ENCODE results near the gene DDIT3. TPM values are rescaled to one million over a fixed set of nuclear protein-coding genes. Genes with fewer than 3 reads are reported as not detected.
"Not testable (repeated sequence)": the region's sequence is repeated elsewhere in the genome, so short reads cannot be mapped to it uniquely, and the experiment has no call there.

DDIT3 gene
- polyA plus RNA-seq, 3 donors = 27.4 to 30.6 (median 28.1) TPM

DNA sequence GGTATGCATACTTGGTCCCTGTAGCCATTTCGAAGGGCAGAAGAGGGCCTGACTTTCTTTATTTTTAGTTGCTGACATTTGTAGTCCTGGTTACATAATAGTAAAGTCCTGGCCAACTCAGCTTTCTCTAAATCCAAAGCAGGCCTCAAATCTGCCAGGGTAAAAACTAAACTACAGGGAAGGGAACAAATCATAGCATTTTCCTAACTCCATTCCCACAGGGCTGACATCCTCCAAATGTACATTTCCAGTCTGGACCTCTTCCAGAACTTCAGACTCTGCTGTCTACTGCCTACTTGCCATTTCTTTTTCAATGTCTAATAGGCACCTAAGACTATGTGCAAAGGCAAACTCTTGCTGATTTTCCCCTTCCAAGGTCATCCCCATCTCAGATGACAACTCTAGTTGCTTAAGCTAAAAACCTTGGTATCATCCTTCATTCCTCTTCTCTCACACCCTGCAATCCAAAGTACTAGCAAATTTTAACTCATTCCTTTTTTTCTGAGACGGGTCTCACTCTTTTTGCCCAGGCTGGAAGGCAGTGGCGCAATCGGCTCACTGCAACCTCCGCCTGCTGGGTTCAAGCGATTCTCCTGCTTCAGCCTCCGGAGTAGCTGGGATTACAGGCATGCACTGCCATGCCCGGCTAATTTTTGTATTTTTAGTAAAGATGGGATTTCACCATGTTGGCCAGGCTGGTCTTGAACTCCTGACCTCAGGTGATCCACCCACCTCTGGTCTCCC, 2.0 kb downstream of the DDIT3 start:
- WGBS, 3 donors = 45 to 56% (median 48%) methylated on average over 8 of the region's 8 CpGs

DNA sequence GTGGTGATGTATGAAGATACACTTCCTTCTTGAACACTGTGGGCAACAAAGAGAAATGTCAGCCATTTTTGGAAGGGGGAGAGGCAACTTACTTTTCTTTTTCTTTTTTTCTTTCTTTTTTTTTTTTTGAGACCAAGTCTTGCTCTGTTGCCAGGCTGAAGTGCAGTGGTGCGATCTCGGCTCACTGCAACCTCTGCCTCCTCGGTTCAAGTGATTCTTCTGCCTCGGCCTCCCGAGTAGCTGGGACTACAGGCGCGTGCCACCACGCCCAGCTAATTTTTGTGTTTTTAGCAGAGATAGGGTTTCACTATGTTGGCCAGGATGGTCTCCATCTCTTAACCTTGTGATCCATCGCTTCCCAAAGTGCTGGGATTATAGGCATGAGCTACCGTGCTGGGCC, 2.6 kb downstream of the DDIT3 start:
- WGBS, 3 donors = 80 to 87% (median 86%) methylated on average over 10 of the region's 10 CpGs
- not testable (repeated sequence) for H3K27ac ChIP-seq (ENCODE audit: low read depth, low read length)

More for the DNA sequence above, 2.0 kb downstream of the DDIT3 start:
- H3K27ac ChIP-seq (ENCODE audit: low read depth, low read length) = no peak overlapping the region

DNA sequence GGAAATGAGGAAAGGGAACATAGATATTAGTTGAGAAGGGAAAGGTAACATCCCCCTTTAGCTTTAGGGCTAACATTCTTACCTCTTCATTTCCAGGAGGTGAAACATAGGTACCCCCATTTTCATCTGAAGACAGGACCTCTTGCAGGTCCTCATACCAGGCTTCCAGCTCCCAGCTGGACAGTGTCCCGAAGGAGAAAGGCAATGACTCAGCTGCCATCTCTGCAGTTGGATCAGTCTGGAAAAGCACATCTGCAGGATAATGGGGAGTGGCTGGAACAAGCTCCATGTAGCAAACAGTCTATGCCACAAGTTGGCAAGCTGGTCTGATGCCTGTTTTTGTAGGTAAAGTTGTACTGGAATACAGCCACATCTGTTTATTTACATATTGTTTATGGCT, 3.1 kb downstream of the DDIT3 start:
- 48 to 79% (median 63%) methylated on average over 1 of the region's 1 CpG for WGBS, 3 donors
- no peak overlapping the region for H3K27ac ChIP-seq (ENCODE audit: low read depth, low read length)

DNA sequence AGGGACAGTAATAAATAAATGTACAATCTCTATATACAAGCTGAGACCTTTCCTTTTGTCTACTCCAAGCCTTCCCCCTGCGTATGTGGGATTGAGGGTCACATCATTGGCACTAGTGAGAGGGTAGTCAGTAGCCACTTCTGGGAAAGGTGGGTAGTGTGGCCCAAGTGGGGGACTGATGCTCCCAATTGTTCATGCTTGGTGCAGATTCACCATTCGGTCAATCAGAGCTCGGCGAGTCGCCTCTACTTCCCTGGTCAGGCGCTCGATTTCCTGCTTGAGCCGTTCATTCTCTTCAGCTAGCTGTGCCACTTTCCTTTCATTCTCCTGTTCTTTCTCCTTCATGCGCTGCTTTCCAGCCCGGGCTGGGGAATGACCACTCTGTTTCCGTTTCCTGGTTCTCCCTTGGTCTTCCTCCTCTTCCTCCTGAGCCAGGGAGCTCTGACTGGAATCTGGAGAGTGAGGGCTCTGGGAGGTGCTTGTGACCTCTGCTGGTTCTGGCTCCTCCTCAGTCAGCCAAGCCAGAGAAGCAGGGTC, 3.6 kb downstream of the DDIT3 start:
- 82 to 83% (median 82%) methylated on average over 11 of the region's 11 CpGs for whole genome bisulfite sequencing, 3 donors

DNA sequence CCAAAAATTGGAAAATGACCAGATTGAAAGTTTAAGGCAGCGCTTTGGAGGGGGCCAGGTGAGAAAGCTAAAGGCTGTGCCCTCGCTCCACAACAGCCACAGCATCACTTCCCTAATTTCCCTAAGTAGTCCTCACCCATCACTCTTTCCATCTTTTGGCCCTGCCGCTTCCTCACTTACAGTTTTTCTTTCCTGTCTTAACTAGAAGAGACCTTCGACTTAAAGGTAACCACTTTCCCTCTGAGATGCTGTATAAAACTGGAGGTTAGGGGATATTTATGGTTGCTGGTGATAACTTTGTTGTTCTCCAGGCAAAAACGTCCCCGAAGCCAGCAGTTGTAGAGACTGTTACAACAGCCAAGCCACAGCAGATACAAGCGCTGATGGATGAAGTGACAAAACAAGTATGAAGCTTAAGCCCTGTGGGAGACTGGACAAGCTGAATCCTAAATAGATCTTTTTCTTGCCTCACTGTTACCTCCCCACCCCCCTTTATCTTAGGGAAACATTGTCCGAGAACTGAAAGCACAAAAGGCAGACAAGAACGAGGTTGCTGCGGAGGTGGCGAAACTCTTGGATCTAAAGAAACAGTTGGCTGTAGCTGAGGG, 4.3 kb downstream of the DDIT3 start:
- WGBS, 3 donors = 78 to 80% (median 80%) methylated on average over 11 of the region's 11 CpGs
- H3K27ac ChIP-seq (ENCODE audit: low read depth, low read length) = no peak overlapping the region

More for the DNA sequence above, 3.6 kb downstream of the DDIT3 start:
- H3K27ac ChIP-seq (ENCODE audit: low read depth, low read length) = no peak overlapping the region

DNA sequence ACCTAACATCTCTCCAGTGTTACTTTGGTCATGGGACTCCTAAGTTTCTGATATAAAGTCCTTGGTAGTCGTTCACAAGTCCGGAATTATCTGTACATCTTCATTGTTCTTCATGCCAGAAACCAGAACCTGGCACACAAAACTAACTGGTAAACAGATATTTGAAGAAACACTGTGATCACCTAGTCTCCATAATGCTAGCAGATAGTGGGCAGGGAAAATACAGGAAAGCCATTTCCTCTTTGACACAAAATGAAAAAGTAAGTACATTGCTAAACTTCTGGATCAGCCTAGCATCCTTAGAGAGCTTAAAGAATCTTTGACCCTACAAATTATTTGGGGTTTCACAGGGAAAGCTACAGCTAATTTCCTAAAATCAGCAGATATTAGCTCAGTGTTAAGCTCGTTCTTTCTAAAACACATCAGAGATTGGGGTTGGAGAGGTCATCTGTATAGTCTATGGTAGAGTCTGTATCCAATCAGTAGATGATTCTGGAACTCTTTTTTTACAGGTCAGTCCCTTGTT, 4.8 kb downstream of the DDIT3 start:
- H3K27ac ChIP-seq (ENCODE audit: low read depth, low read length) = no peak overlapping the region
- 45 to 79% (median 74%) methylated on average over 3 of the region's 3 CpGs for WGBS, 3 donors

DNA sequence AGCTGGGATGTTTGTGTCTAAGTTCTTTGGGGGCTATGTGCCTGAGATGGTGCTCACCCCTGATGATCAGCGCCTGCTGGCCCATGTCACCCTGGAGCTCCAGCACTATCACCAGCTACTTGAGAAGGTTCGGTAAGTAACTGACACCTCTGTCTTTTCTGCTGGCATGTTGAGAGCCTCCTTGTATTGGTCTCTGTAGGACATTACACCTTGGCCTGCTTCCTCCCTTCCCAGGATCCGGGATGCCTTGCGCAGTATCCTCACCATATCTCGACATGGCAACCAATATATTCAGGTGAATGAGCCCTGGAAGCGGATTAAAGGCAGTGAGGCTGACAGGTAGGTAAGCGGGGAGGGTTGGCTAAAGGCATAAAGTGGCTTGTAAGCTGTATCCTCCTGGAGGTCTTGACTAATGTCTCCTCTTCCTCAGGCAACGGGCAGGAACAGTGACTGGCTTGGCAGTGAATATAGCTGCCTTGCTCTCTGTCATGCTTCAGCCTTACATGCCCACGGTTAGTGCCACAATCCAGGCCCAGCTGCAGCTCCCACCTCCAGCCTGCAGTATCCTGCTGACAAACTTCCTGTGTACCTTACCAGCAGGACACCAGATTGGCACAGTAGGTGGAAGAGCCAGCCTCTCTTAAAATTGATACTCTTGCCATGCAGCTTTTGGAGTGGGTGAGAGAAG, 5.5 kb downstream of the DDIT3 start:
- 69 to 87% (median 86%) methylated on average over 9 of the region's 9 CpGs for WGBS, 3 donors
- H3K27ac ChIP-seq (ENCODE audit: low read depth, low read length) = no peak overlapping the region

DNA sequence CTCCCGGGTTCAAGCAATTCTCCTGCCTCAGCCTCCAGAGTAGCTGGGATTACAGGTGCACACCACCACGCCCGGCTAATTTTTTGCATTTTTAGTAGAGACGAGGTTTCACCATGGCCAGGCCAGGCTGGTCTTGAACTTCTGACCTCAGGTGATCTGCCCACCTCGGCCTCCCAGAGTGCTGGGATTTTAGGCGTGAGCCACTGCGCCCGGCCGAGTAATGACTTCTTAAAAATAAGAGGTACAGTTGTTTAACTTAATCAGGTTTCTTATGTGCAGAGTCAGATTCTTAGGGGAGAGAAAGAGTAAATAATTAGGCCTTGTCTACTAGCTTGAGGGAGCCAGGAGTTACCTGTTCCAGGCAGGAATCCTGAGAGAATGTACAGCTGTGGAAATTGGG, 6.1 kb downstream of the DDIT3 start:
- not testable (repeated sequence) for H3K27ac ChIP-seq (ENCODE audit: low read depth, low read length)
- 68 to 93% (median 93%) methylated on average over 9 of the region's 9 CpGs for WGBS, 3 donors

DNA sequence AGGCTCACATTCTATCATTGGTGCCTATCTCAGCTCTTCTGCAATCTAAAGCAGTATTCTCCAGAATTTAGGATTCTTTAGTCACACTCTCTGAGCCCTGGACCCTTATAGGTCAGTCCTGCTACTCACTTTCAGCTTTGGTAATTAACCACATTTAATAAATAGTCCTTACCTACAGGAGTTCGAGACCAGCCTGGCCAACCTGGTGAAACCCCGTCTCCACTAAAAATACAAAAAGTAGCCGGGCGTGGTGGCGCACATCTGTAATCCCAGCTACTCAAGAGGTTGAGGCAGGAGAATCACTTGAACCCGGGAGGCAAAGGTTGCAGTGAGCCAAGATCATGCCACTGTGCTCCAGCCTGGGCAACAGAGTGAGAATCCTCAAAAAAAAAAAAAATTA, 6.6 kb downstream of the DDIT3 start:
- H3K27ac ChIP-seq (ENCODE audit: low read depth, low read length) = not testable (repeated sequence)
- WGBS, 3 donors = 90 to 96% (median 93%) methylated on average over 6 of the region's 6 CpGs

DNA sequence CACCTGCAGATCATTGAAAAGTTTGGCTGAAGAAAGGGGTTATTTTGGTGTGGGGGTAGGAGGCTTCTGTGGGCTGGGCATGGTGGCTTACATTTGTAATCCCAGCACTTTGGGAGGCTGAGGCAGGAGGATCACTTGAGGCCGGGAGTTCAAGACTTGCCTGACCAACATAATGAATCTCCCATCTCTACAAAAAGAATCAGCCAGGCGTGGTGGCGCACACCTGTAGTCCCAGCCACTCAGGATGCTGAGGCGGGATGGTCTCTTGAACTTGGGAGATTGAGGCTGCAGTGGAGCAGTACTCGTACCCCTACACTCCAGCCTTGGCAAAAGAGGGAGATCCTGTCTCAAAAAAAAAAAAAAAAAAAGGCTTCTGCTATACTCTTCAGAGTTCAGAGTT, 7.0 kb downstream of the DDIT3 start:
- H3K27ac ChIP-seq (ENCODE audit: low read depth, low read length) = no peak overlapping the region
- 95 to 99% (median 97%) methylated on average over 5 of the region's 5 CpGs for WGBS, 3 donors

DNA sequence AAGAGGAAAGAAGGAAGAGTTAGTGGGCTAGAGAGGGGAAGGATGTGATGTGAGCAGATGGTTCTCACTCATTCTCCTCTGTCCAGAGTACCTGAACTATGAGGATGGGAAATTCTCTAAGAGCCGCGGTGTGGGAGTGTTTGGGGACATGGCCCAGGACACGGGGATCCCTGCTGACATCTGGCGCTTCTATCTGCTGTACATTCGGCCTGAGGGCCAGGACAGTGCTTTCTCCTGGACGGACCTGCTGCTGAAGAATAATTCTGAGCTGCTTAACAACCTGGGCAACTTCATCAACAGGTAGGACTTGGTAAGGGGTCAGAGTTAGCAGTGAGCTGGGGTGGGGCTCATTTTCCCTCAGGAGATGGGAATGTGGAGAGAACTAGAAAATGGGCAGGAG, 7.6 kb downstream of the DDIT3 start:
- no peak overlapping the region for H3K27ac ChIP-seq (ENCODE audit: low read depth, low read length)
- 91 to 94% (median 92%) methylated on average over 6 of the region's 6 CpGs for WGBS, 3 donors

DNA sequence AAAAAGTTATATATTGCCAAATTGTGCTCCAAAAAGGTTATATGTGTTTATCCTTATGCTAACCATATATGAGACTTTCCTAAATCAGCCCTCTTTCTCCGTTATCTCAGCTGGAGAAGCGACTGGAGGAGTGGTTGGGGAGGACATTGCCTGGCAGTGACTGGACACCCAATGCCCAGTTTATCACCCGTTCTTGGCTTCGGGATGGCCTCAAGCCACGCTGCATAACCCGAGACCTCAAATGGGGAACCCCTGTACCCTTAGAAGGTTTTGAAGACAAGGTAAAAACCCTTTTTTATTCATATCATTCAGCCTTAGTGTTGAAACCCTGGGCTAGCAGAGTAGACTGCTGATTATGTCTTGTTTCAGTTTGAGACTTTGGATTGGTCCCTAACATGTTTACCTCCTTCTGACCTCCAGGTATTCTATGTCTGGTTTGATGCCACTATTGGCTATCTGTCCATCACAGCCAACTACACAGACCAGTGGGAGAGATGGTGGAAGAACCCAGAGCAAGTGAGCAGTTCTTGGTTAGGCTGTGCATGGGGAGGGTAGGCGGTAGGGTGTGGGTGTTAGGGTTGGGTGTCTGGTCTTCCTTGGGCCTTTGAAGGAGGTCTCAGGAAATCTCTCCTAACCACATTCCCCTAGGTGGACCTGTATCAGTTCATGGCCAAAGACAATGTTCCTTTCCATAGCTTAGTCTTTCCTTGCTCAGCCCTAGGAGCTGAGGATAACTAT, 8.6 kb downstream of the DDIT3 start:
- 92 to 98% (median 97%) methylated on average over 7 of the region's 7 CpGs for WGBS, 3 donors

DNA sequence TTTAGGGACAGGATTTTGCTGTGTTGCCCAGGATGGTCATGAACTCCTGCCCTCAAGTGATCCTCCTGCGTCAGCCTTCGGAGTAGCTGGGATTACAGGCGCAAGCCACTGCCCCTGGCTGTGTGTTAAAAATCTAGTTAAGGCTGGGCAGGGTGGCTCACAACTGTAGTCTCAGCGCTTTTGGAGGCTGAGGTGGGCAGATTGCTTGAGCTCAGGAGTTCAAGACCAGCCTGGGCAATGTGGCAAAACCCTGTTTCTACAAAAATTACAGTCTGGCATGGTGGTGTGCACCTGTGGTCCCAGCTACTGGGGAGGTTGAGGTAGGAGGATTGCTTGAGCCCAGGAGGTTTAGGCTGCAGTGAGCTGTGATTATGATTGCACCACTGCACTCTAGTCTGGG, 9.2 kb downstream of the DDIT3 start:
- WGBS, 3 donors = 97 to 99% (median 97%) methylated on average over 4 of the region's 4 CpGs

More for the DNA sequence above, 8.6 kb downstream of the DDIT3 start:
- H3K27ac ChIP-seq (ENCODE audit: low read depth, low read length) = no peak overlapping the region

DNA sequence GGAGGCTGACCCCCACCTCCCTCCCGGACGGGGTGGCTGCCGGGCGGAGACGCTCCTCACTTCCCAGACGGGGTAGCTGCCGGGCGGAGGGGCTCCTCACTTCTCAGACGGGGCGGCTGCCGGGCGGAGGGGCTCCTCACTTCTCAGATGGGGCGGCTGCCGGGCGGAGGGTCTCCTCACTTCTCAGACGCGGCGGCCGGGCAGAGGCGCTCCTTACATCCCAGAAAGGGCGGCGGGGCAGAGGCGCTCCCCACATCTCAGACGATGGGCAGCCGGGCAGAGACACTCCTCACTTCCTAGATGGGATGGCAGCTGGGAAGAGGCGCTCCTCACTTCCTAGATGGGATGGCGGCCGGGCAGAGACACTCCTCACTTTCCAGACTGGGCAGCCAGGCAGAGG, 12.5 kb downstream of the DDIT3 start:
- not testable (repeated sequence) for H3K27ac ChIP-seq (ENCODE audit: low read depth, low read length)
- WGBS, 3 donors = 98 to 100% (median 98%) methylated on average over 11 to 20 of the region's 28 CpGs

More for the DNA sequence above, 9.2 kb downstream of the DDIT3 start:
- H3K27ac ChIP-seq (ENCODE audit: low read depth, low read length) = no peak overlapping the region

DNA sequence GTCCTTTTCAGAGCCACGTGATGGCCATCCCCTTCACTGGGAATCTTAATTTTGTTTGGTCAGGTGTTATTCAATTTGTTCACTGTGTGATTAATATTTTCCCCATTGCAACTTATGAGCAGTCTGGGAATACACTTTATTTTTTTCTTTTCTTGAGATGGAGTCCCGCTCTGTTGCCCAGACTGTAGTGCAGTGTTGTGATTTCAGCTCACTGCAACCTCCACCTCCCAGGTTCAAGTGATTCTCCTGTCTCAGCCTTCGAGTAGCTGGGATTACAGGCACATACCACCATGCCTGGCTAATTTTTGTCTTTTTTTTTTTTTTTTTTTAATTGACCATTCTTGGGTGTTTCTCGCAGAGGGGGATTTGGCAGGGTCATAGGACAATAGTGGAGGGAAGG, 13.8 kb downstream of the DDIT3 start:
- H3K27ac ChIP-seq (ENCODE audit: low read depth, low read length) = not testable (repeated sequence)
- 84 to 98% (median 97%) methylated on average over 4 of the region's 4 CpGs for WGBS, 3 donors

DNA sequence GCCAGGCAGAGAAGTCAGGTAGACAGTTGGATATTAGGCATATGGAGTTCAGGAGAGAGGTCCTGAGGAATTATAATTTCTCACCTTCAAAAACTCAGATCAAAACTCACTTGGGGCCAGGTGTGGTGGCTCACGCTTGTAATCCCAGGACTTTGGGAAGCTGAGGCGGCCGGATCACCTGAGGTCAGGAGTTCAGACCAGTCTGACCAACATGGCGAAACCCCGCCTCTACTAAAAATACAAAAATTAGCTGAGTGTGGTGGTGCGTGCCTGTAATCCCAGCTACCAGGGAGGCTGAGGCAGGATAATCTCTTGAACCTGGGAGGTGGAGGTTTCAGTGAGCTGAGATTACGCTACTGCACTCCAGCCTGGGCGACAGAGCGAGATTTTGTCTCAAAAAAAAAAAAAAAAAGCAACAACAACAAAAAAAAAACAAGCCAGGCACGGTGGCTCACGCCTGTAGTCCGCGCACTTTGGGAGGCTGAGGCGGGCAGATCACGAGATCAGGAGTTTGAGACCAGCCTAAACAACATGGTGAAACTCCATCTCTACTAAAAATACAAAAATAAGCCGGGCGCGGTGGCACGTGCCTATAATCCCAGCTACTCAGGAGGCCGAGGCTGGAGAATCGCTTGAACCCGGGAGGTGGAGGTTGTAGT, 17.9 kb downstream of the DDIT3 start:
- not testable (repeated sequence) for H3K27ac ChIP-seq (ENCODE audit: low read depth, low read length)
- 96 to 98% (median 97%) methylated on average over 20 to 22 of the region's 22 CpGs for WGBS, 3 donors

DNA sequence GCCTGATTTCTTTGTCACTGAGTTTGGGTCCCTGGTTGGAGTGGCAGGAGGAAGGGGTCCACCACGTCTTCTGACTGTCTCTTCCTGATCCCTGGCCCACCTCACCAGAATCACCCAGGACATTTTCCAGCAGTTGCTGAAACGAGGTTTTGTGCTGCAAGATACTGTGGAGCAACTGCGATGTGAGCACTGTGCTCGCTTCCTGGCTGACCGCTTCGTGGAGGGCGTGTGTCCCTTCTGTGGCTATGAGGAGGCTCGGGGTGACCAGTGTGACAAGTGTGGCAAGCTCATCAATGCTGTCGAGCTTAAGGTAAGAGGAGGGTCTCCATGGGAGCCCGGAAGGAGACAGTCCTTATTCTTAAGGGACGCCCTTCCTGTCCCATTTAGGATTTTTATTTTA, 20.1 kb downstream of the DDIT3 start:
- WGBS, 3 donors = 75 to 93% (median 90%) methylated on average over 11 of the region's 11 CpGs
- H3K27ac ChIP-seq (ENCODE audit: low read depth, low read length) = no peak overlapping the region

DNA sequence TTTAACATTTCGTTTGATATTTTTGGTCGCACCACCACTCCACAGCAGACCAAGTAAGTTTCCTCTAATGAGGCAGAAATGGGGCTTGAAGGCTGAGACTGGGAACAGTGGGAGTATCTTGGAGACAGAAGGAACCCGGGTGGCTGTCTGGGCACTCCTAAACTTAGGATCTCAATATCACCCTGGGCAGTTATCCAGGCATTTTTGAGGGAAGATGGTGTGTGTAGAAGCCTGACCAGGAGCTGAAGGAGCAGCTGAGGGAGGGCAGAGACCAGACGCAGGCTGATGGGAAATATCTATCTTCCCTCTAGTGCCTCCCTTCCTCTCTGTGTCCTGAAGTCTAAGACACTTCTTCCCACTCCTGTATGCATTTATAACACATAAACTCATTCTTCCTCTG, 21.7 kb downstream of the DDIT3 start:
- 90 to 96% (median 94%) methylated on average over 4 of the region's 4 CpGs for WGBS, 3 donors
- H3K27ac ChIP-seq (ENCODE audit: low read depth, low read length) = no peak overlapping the region
